H1 (cell line): ENCODE data around the gene VDAC2. TPM values are rescaled to one million over a fixed set of nuclear protein-coding genes. Genes with fewer than 3 reads are reported as not detected.

ENCODE experiments used
- CTCF ChIA-PET: fragments of 300-600 bp; sonication (Branson Sonifier 250); formaldehyde crosslinking; loops from one replicate; lab custom pipeline; 2021; ENCODE audit not compliant: partially characterized antibody; lab: Charles Lee
- POLR2A ChIA-PET: fragments of 300-600 bp; sonication (Branson Sonifier 250); formaldehyde crosslinking; loops from one replicate; lab custom pipeline; 2021; ENCODE audit warnings: inconsistent platforms; ENCODE audit not compliant: partially characterized antibody; lab: Charles Lee
- DNase-seq, 2 experiments: peaks; one replicate each; pipeline versions ENCODE4 v3.0.0 to v3.0.0-alpha.2; 2010 to 2022; ENCODE audit warnings: low spot score in 2 of 2, low read depth in 1 of 2, mixed read lengths in 1 of 2
- FAIRE-seq: peaks from 2 replicates; lab custom pipeline; 2011; peaks lifted over from hg19 to GRCh38; lab: Jason Lieb, UNC
- H2AFZ ChIP-seq: 2 replicates; pipeline ENCODE4 v1.8.1; 2012; ENCODE audit warnings: low read length, inconsistent platforms
- H2AK5ac ChIP-seq: 2 replicates; pipeline ENCODE4 v1.6.1; 2013; ENCODE audit warnings: low read depth, low read length
- H2BK120ac ChIP-seq: replicated peaks from 2 replicates; pipeline ENCODE3; 2013; ENCODE audit warnings: low read depth, low read length, inconsistent platforms
- H2BK12ac ChIP-seq: 2 replicates; pipeline ENCODE4 v1.6.1; 2013; ENCODE audit warnings: low read depth, low read length
- H2BK15ac ChIP-seq: 2 replicates; pipeline ENCODE4 v1.6.1; 2013; ENCODE audit warnings: low read length
- H2BK20ac ChIP-seq: 2 replicates; pipeline ENCODE4 v1.6.1; 2013; ENCODE audit warnings: low read length
- H2BK5ac ChIP-seq: 2 replicates; pipeline ENCODE4 v1.6.1; 2013; ENCODE audit warnings: low read depth, low read length
- H3K14ac ChIP-seq: 2 replicates; pipeline ENCODE4 v1.6.1; 2013; ENCODE audit warnings: inconsistent platforms; ENCODE audit not compliant: insufficient read length
- H3K18ac ChIP-seq: 2 replicates; pipeline ENCODE4 v1.6.1; 2013; ENCODE audit warnings: low read length; ENCODE audit errors: extremely low read depth
- H3K23ac ChIP-seq: 2 replicates; pipeline ENCODE4 v1.6.1; 2013; ENCODE audit warnings: inconsistent platforms; ENCODE audit not compliant: insufficient read length
- H3K23me2 ChIP-seq: 2 replicates; pipeline ENCODE4 v1.6.1; 2013; ENCODE audit warnings: low read depth, low read length
- H3K27ac ChIP-seq: 2 replicates; pipeline ENCODE4 v1.6.1; 2011; ENCODE audit warnings: low read depth, low read length, inconsistent platforms
- H3K27me3 ChIP-seq, 4 experiments: replicated peaks in 1 of 4; 1 replicate in 1 of 4; 2 replicates in 3 of 4; pipeline versions ENCODE4 v1.6.1 to v1.8.1; 2011 to 2013; ENCODE audit warnings: low read length in 3 of 4, mild to moderate bottlenecking in 3 of 4, inconsistent platforms in 2 of 4, mixed read lengths in 2 of 4, moderate library complexity in 1 of 4; ENCODE audit not compliant: control insufficient read depth in 3 of 4, insufficient read depth in 3 of 4; ENCODE audit errors: extremely low read depth in 1 of 4
- H3K36me3 ChIP-seq, 4 experiments: 2 replicates each; pipeline versions ENCODE4 v1.6.1 to v1.8.1; 2011 to 2013; ENCODE audit warnings: mild to moderate bottlenecking in 4 of 4, low read length in 3 of 4, moderate library complexity in 2 of 4, control low read depth in 1 of 4, inconsistent platforms in 1 of 4; ENCODE audit not compliant: insufficient read depth in 4 of 4, control insufficient read depth in 2 of 4
- H3K4ac ChIP-seq: replicated peaks from 2 replicates; pipeline ENCODE3; 2013; ENCODE audit warnings: low read length, low read depth, mixed read lengths, inconsistent platforms; ENCODE audit not compliant: insufficient read length
- H3K4me1 ChIP-seq, 4 experiments: replicated peaks in 1 of 4; 1 replicate in 1 of 4; 2 replicates in 3 of 4; pipeline versions ENCODE4 v1.6.1 to v1.8.1; 2011 to 2013; ENCODE audit warnings: low read length in 3 of 4, inconsistent platforms in 2 of 4, mixed read lengths in 1 of 4; ENCODE audit not compliant: insufficient read depth in 4 of 4, control insufficient read depth in 3 of 4
- H3K4me2 ChIP-seq, 2 experiments: 2 replicates each; pipeline versions ENCODE4 v1.6.1 to v1.8.1; 2011 to 2013; ENCODE audit warnings: low read depth in 2 of 2, low read length in 2 of 2, control low read depth in 1 of 2, inconsistent platforms in 1 of 2, mild to moderate bottlenecking in 1 of 2; ENCODE audit not compliant: insufficient read depth in 1 of 2
- H3K4me3 ChIP-seq, 4 experiments: fragments of 200-600, 300-600 bp in 1 of 4; sonication (generic), shearing (Covaris generic), sonication (Bioruptor Twin) in 1 of 4; 2 replicates each; pipeline versions ENCODE4 v1.5.1 to v1.8.1; 2011 to 2016; ENCODE audit warnings: low read length in 4 of 4, low read depth in 3 of 4, control low read depth in 2 of 4, inconsistent platforms in 2 of 4, mild to moderate bottlenecking in 2 of 4, mixed read lengths in 1 of 4, moderate library complexity in 1 of 4; ENCODE audit not compliant: insufficient read depth in 2 of 4; ENCODE audit errors: extremely low read depth in 1 of 4
- H3K56ac ChIP-seq: replicated peaks from 2 replicates; pipeline ENCODE3; 2013; ENCODE audit warnings: low read depth, mild to moderate bottlenecking, mixed read lengths, low read length, inconsistent platforms; ENCODE audit not compliant: insufficient read length
- H3K79me1 ChIP-seq: 2 replicates; pipeline ENCODE4 v1.6.1; 2013; ENCODE audit warnings: low read depth, low read length, control low read depth
- H3K79me2 ChIP-seq, 2 experiments: 2 replicates each; pipeline versions ENCODE4 v1.6.1 to v1.8.1; 2012 to 2013; ENCODE audit warnings: low read length in 2 of 2, mild to moderate bottlenecking in 2 of 2, inconsistent platforms in 1 of 2; ENCODE audit not compliant: insufficient read depth in 2 of 2, control insufficient read depth in 1 of 2
- H3K9ac ChIP-seq, 4 experiments: replicated peaks in 1 of 4; 1 replicate in 1 of 4; 2 replicates in 3 of 4; pipeline versions ENCODE4 v1.6.1 to v1.8.1; 2011 to 2013; ENCODE audit warnings: low read depth in 3 of 4, low read length in 3 of 4, control low read depth in 2 of 4, mild to moderate bottlenecking in 2 of 4, moderate library complexity in 2 of 4, inconsistent platforms in 1 of 4; ENCODE audit errors: extremely low read depth in 1 of 4
- H3K9me3 ChIP-seq, 2 experiments: 2 replicates each; pipeline versions ENCODE4 v1.6.1 to v1.8.1; 2012 to 2013; ENCODE audit warnings: mild to moderate bottlenecking in 2 of 2, moderate library complexity in 2 of 2, control low read depth in 1 of 2, inconsistent platforms in 1 of 2, low read depth in 1 of 2, low read length in 1 of 2, mixed read lengths in 1 of 2; ENCODE audit not compliant: insufficient read depth in 2 of 2
- H4K20me1 ChIP-seq, 2 experiments: replicated peaks in 1 of 2; 2 replicates each; pipeline versions ENCODE3 to v1.8.1; 2011 to 2013; ENCODE audit warnings: inconsistent platforms in 2 of 2, low read length in 2 of 2, mild to moderate bottlenecking in 1 of 2; ENCODE audit not compliant: insufficient read depth in 2 of 2, control insufficient read depth in 1 of 2
- H4K5ac ChIP-seq: 2 replicates; pipeline ENCODE4 v1.6.1; 2013; ENCODE audit warnings: low read length, low read depth, mixed read lengths, inconsistent platforms; ENCODE audit not compliant: insufficient read length
- H4K8ac ChIP-seq: 2 replicates; pipeline ENCODE4 v1.8.0; 2013; ENCODE audit warnings: mild to moderate bottlenecking, moderate library complexity, low read length, inconsistent platforms; ENCODE audit not compliant: insufficient read depth; ENCODE audit errors: extremely low read depth
- H4K91ac ChIP-seq: replicated peaks from 2 replicates; pipeline ENCODE3; 2013; ENCODE audit warnings: low read length, mixed read lengths, inconsistent platforms; ENCODE audit not compliant: insufficient read length
- NRF1 ChIP-seq: IDR thresholded peaks from 2 replicates; pipeline ENCODE4 v1.6.1; 2011; ENCODE audit warnings: mild to moderate bottlenecking, low read depth, low read length, improper control_type of control experiment
- POLR2AphosphoS5 ChIP-seq: IDR thresholded peaks from 2 replicates; pipeline ENCODE4 v1.6.1; 2011; ENCODE audit warnings: low read depth, low read length
- RBBP5 ChIP-seq: IDR thresholded peaks from 2 replicates; pipeline ENCODE4 v1.7.1; 2012; ENCODE audit warnings: low read depth, mild to moderate bottlenecking, inconsistent platforms, low read length, moderate library complexity, borderline replicate concordance
- RFX5 ChIP-seq: IDR thresholded peaks from 2 replicates; pipeline ENCODE4 v1.6.1; 2011; ENCODE audit warnings: low read depth, low read length, improper control_type of control experiment, borderline replicate concordance
- TAF1 ChIP-seq: IDR thresholded peaks from 2 replicates; pipeline ENCODE4 v1.6.1; 2011; ENCODE audit warnings: mild to moderate bottlenecking, low read depth, low read length
- TEAD4 ChIP-seq: IDR thresholded peaks from 2 replicates; pipeline ENCODE4 v1.6.1; 2012; ENCODE audit warnings: low read depth, low read length, inconsistent platforms, mixed read lengths
- WGBS, 2 experiments: shearing (Covaris generic) in 1 of 2; methylation state at CpG; one replicate each; pipeline versions ENCODE4 v1.1.6 to v1.1.7; 2013 to 2015; ENCODE audit warnings: low lambda C conversion rate in 2 of 2, mixed read lengths in 2 of 2, inconsistent platforms in 1 of 2, low coverage in 1 of 2, missing lambda C conversion rate in 1 of 2; ENCODE audit not compliant: insufficient replicate concordance in 2 of 2, insufficient coverage in 1 of 2, insufficient read length in 1 of 2; ENCODE audit errors: extremely low coverage in 1 of 2, missing lambda C conversion rate in 1 of 2; 5-methylcytosine and 5-hydroxymethylcytosine counted together
- polyA plus RNA-seq, 7 experiments: library from polyadenylated mRNA; depleted of rRNA in 3 of 7; stranded (reverse) in 5 of 7; unstranded in 2 of 7; fragments of >200 nt in 5 of 7; fragments of 200-250 nt in 2 of 7; gene quantifications; 1 replicate in 5 of 7; 2 replicates in 1 of 7; 4 replicates in 1 of 7; pipeline versions ENCODE4 v1.2.1 to v1.2.3, GENCODE V29; 2011 to 2013; ENCODE audit warnings: missing spikeins in 2 of 7, mixed read lengths in 2 of 7
- total RNA-seq: library from RNA; stranded (reverse); fragmentation: NEBNext Ultra II Directional; extraction: Animal tissue kit (Norgen Biotek cat#: 25700); gene quantifications from 2 replicates; pipeline ENCODE4 v1.2.1, GENCODE V29; 2021
- TF ChIP-seq, protein P1 (sequence below): IDR thresholded peaks from 2 replicates; pipeline ENCODE4 v1.6.1; 2011; ENCODE audit warnings: low read depth, mild to moderate bottlenecking, low read length; ENCODE audit not compliant: insufficient read depth

The VDAC2 gene
- total and polyA plus RNA-seq, 2 of the 8 experiments (the other 6 are each of a cell fraction or from before 2014, with no cell fraction given), result 89.8 to 284 TPM

DNA sequence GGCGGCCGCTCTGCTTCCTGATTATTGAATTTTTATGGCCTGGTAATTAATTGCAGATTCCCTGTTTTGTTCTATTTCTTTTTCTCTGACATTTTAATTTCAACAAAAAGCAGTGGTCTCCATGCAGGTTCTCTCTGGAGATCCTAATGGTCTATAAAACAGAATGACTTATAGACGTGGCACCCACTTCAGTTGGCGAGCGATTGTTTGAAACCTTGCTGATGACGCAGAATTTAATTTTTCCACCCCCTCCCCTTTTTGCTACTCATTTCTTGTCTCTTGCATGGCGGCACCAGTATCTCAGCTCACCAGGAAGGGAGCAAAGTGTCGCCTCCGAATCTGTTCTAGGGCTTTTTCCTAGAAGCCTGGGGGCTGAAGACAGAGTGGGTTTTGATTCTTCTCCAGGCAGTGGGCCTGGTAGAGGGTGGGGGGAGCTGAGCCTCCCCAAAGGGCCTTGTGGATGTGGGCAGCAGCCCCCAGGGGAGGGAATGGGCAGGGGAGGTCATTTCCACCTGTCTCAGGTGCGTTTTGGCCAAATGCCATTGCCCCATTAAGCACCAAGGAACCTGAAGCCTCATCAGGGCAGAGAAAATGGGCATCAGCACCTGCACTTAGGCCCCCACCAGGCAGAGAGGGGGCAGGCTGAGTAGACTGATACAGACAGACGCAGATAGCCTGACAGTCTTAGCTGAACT is 28.6 kb downstream of the VDAC2 start:
- Histone ChIP-seq H2BK20ac (no peak overlapping the region), H2BK5ac (no peak overlapping the region), H4K20me1 (no peaks in the 10 kb centered on the region), H3K4me2 (no peak overlapping the region), H3K9ac (no peak overlapping the region), H3K36me3 (no peaks in the 10 kb centered on the region), H3K56ac (no peak overlapping the region), H2BK12ac (0 out of 2 replicates have a peak overlapping the region, but pooled peaks have one; percentile 50), H3K27ac (no peak overlapping the region), H2AFZ (no peak overlapping the region), H3K18ac (no peak overlapping the region), H3K79me1 (no peaks in the 10 kb centered on the region), H2BK120ac (no peak overlapping the region), H3K79me2 (no peaks in the 10 kb centered on the region), H3K4me3 (no peak overlapping the region), H3K9me3 (no peaks in the 10 kb centered on the region), H4K91ac (no peak overlapping the region), H3K27me3 (no peaks in the 10 kb centered on the region), H2BK15ac (no peak overlapping the region), H3K23ac (no peak overlapping the region), H4K5ac (no peak overlapping the region), H3K23me2 (peaks cover 10% of the 10 kb centered on the region; the same call in 1 of the 2 replicates), H2AK5ac (no peak overlapping the region), H3K4ac (no peak overlapping the region), H4K8ac (no peak overlapping the region), H3K4me1 (peaks cover 0 to 8% (median 2%) of the 10 kb centered on the region in 4 experiments; a peak in 4 of 7 replicates), H3K14ac (no peak overlapping the region)
- no peak for DNase-seq
- POLR2A ChIA-PET, result interaction anchor here (0.9 to 27.6 kb wide), 5 partner anchors 14 to 44 kb away, joined by 3 to 801 read pairs (median 3); partner anchors contain the start of gene VDAC2
- CTCF ChIA-PET, result interaction anchor here (0.6 to 18.9 kb wide), 7 partner anchors 11 to 355 kb away, joined by 3 to 209 read pairs (median 3); no protein-coding TSS in a partner anchor
- 91% methylated on average over 11 of the region's 11 CpGs; no CpG with 5 or more reads in 1 of the 2 experiments for WGBS, 2 experiments
- FAIRE-seq, result no peak
- TF ChIP-seq, protein P1, sequence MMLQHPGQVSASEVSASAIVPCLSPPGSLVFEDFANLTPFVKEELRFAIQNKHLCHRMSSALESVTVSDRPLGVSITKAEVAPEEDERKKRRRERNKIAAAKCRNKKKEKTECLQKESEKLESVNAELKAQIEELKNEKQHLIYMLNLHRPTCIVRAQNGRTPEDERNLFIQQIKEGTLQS, result no peak
- TF ChIP-seq POLR2AphosphoS5, result no peak
- no peak for TF ChIP-seq RFX5
- TF ChIP-seq NRF1, result no peak
- TF ChIP-seq RBBP5, result no peak
- no peak for TF ChIP-seq TEAD4
- no peak for TF ChIP-seq TAF1
